HEK293 (cell line): ENCODE measurements around the gene C20orf144.

Experiments used
- CTCF ChIA-PET: fragments of 350-600 bp; formaldehyde crosslinking; extraction: SDS; loops from one replicate; lab custom pipeline; 2021; ENCODE audit warnings: antibody characterized with exemption; lab: Yijun Ruan, JAX
- POLR2A ChIA-PET: fragments of 300-600 bp; formaldehyde crosslinking; extraction: SDS; loops from one replicate; lab custom pipeline; 2020; ENCODE audit warnings: antibody characterized with exemption, inconsistent platforms; lab: Yijun Ruan, JAX
- H3K27ac ChIP-seq: fragments of 200-500 bp; sonication (Bioruptor generic); 2 replicates; pipeline ENCODE4 v1.5.1; 2014; ENCODE audit warnings: low read depth, low read length, control low read depth, inconsistent platforms; ENCODE audit errors: extremely low read depth
- H3K36me3 ChIP-seq, 2 experiments: fragments of 200-500 bp in 1 of 2; sonication (Bioruptor generic) in 1 of 2; 1 replicate in 1 of 2; 2 replicates in 1 of 2; pipeline ENCODE4 v1.5.1; 2014 to 2017; ENCODE audit warnings: inconsistent platforms in 2 of 2, low read length in 2 of 2; ENCODE audit not compliant: control insufficient read depth in 2 of 2, insufficient read depth in 1 of 2
- H3K4me1 ChIP-seq: fragments of 200-500 bp; sonication (Bioruptor generic); 2 replicates; pipeline ENCODE4 v1.5.1; 2014; ENCODE audit warnings: mild to moderate bottlenecking, low read length, inconsistent platforms; ENCODE audit not compliant: control insufficient read depth, insufficient read depth
- H3K4me3 ChIP-seq: 2 replicates; pipeline ENCODE4 v1.5.1; 2011; ENCODE audit warnings: low read depth, mild to moderate bottlenecking, control low read depth, low read length, moderate library complexity
- H3K9me3 ChIP-seq: fragments of 200-500 bp; sonication (Bioruptor generic); 2 replicates; pipeline ENCODE4 v1.5.1; 2014; ENCODE audit warnings: low read depth, low read length, inconsistent platforms; ENCODE audit not compliant: control insufficient read depth, insufficient read depth
- HOXD13 ChIP-seq: sonication (generic); formaldehyde crosslinking; IDR thresholded peaks from 2 replicates; pipeline ENCODE4 v1.8.0; 2022; ENCODE audit warnings: missing genetic modification reagents, borderline replicate concordance
- PRDM10 ChIP-seq: fragments of 450-650 bp; formaldehyde crosslinking; IDR thresholded peaks from 2 replicates; pipeline ENCODE4 v1.5.1; 2016; ENCODE audit warnings: missing biosample characterization, missing genetic modification characterization
- PRDM6 ChIP-seq: fragments of 450-650 bp; formaldehyde crosslinking; IDR thresholded peaks from 2 replicates; pipeline ENCODE4 v1.5.1; 2017; ENCODE audit warnings: missing biosample characterization, missing genetic modification characterization
- ZNF184 ChIP-seq: fragments of 450-650 bp; IDR thresholded peaks from 2 replicates; pipeline ENCODE4 v1.5.1; 2018; ENCODE audit warnings: missing biosample characterization, mild to moderate bottlenecking, missing genetic modification characterization
- ZNF202 ChIP-seq: fragments of 450-650 bp; formaldehyde crosslinking; IDR thresholded peaks from 2 replicates; pipeline ENCODE4 v1.5.1; 2016; ENCODE audit warnings: missing biosample characterization, missing genetic modification characterization, borderline replicate concordance
- ZNF23 ChIP-seq: fragments of 450-650 bp; formaldehyde crosslinking; IDR thresholded peaks from 2 replicates; pipeline ENCODE4 v1.5.1; 2016; ENCODE audit warnings: missing biosample characterization, missing genetic modification characterization, borderline replicate concordance
- ZNF350 ChIP-seq: fragments of 450-650 bp; formaldehyde crosslinking; IDR thresholded peaks from 2 replicates; pipeline ENCODE4 v1.5.0; 2017; ENCODE audit warnings: missing biosample characterization, mild to moderate bottlenecking, missing genetic modification characterization
- ZNF366 ChIP-seq: fragments of 450-650 bp; formaldehyde crosslinking; conservative IDR thresholded peaks from 2 replicates; pipeline ENCODE4 v1.5.1; 2016; ENCODE audit warnings: missing biosample characterization, missing genetic modification characterization
- ZNF530 ChIP-seq: fragments of 450-650 bp; formaldehyde crosslinking; IDR thresholded peaks from 2 replicates; pipeline ENCODE4 v1.5.1; 2016; ENCODE audit warnings: low read depth, missing biosample characterization, missing genetic modification characterization
- ZNF600 ChIP-seq: fragments of 450-650 bp; formaldehyde crosslinking; IDR thresholded peaks from 2 replicates; pipeline ENCODE4 v1.5.1; 2016; ENCODE audit warnings: missing biosample characterization, missing genetic modification characterization
- ZNF629 ChIP-seq: fragments of 450-650 bp; formaldehyde crosslinking; IDR thresholded peaks from 2 replicates; pipeline ENCODE4 v1.5.1; 2017; ENCODE audit warnings: missing biosample characterization, missing genetic modification characterization
- ZNF639 ChIP-seq: fragments of 450-650 bp; formaldehyde crosslinking; IDR thresholded peaks from 2 replicates; pipeline ENCODE4 v1.5.1; 2016; ENCODE audit warnings: missing biosample characterization, missing genetic modification characterization
- ZNF692 ChIP-seq: fragments of 450-650 bp; formaldehyde crosslinking; IDR thresholded peaks from 2 replicates; pipeline ENCODE4 v1.5.1; 2016; ENCODE audit warnings: missing biosample characterization, missing genetic modification characterization
- ZNF747 ChIP-seq: fragments of 450-650 bp; formaldehyde crosslinking; IDR thresholded peaks from 2 replicates; pipeline ENCODE4 v1.5.1; 2016; ENCODE audit warnings: missing biosample characterization, missing genetic modification characterization
- ZNF776 ChIP-seq: fragments of 450-650 bp; formaldehyde crosslinking; IDR thresholded peaks from 2 replicates; pipeline ENCODE4 v1.5.0; 2017; ENCODE audit warnings: missing biosample characterization, missing genetic modification characterization, borderline replicate concordance
- ZNF777 ChIP-seq: fragments of 450-650 bp; formaldehyde crosslinking; IDR thresholded peaks from 2 replicates; pipeline ENCODE4 v1.5.1; 2017; ENCODE audit warnings: missing biosample characterization, missing genetic modification characterization, borderline replicate concordance
- ZSCAN23 ChIP-seq: fragments of 450-650 bp; formaldehyde crosslinking; IDR thresholded peaks from 2 replicates; pipeline ENCODE4 v1.5.1; 2016; ENCODE audit warnings: missing biosample characterization, missing genetic modification characterization
- ZSCAN30 ChIP-seq: fragments of 450-650 bp; IDR thresholded peaks from 2 replicates; pipeline ENCODE4 v1.5.1; 2018; ENCODE audit warnings: missing biosample characterization, mild to moderate bottlenecking, missing genetic modification characterization, moderate library complexity
- ZSCAN4 ChIP-seq: fragments of 450-650 bp; formaldehyde crosslinking; IDR thresholded peaks from 2 replicates; pipeline ENCODE4 v1.5.1; 2017; ENCODE audit warnings: missing biosample characterization, missing genetic modification characterization

Gene C20orf144

GRCh38 chr20:33689973-33690372, 27.8 kb downstream of the C20orf144 start (continued):
- TF ChIP-seq PRDM10 (tag by site-specific recombination) (peak; percentile 39; the same call in 1 of the 2 replicates), ZSCAN23 (tag by site-specific recombination) (no peak), PRDM6 (tag by site-specific recombination) (no peak), HOXD13 (CRISPR knock-in tag) (no peak), ZNF777 (tag by site-specific recombination) (no peak), ZNF366 (tag by site-specific recombination) (0 out of 2 replicates have a peak, but pooled peaks have one; percentile 43), ZNF530 (tag by site-specific recombination) (no peak), ZNF639 (tag by site-specific recombination) (peak; percentile 29; the same call in 1 of the 2 replicates), ZNF692 (tag by site-specific recombination) (peak; percentile 31; the same call in 1 of the 2 replicates), ZNF600 (tag by site-specific recombination) (peak; percentile 39; the same call in 1 of the 2 replicates), ZNF350 (tag by site-specific recombination) (no peak), ZNF629 (tag by site-specific recombination) (peak; percentile 58), ZSCAN4 (no peak)

- H3K27ac ChIP-seq = no peak overlapping the region
- no peak overlapping the region for H3K4me3 ChIP-seq
- no peaks in the 10 kb centered on the region for H3K9me3 ChIP-seq
- CTCF ChIA-PET = no interaction called here
- POLR2A ChIA-PET = no interaction called here
- no peaks in the 10 kb centered on the region for H3K36me3 ChIP-seq
- TF ChIP-seq ZNF184 (tag by site-specific recombination) (no peak), ZNF23 (tag by site-specific recombination) (no peak), ZNF776 (tag by site-specific recombination) (no peak), ZNF747 (tag by site-specific recombination) (no peak), ZNF202 (no peak), ZSCAN30 (tag by site-specific recombination) (no peak)
- no peaks in the 10 kb centered on the region for H3K4me1 ChIP-seq
Observed at GRCh38 chr20:33693289-33693688, 31.2 kb downstream of the C20orf144 start.
